Loucy (cell line): ENCODE measurements around the gene FAAH.
"Not testable (repeated sequence)": the region's sequence is repeated elsewhere in the genome, so short reads cannot be mapped to it uniquely, and the experiment has no call there.

ENCODE experiments used
- H2AFZ ChIP-seq: fragments of 200-600 bp; sonication (generic); 2 replicates; pipeline ENCODE4 v1.6.0; 2016; ENCODE audit warnings: antibody characterized with exemption, mild to moderate bottlenecking, low read length, moderate library complexity
- H3F3A ChIP-seq: fragments of 200-600 bp; 2 replicates; pipeline ENCODE4 v1.6.0; 2016; ENCODE audit warnings: antibody characterized with exemption, low read depth, mild to moderate bottlenecking
- H3K27me3 ChIP-seq: fragments of 200-600 bp; sonication (generic); 2 replicates; pipeline ENCODE4 v1.6.1; 2014; ENCODE audit warnings: low read length, mild to moderate bottlenecking; ENCODE audit not compliant: insufficient read depth, poor library complexity, severe bottlenecking
- H3K36me3 ChIP-seq: fragments of 200-600 bp; sonication (generic); 2 replicates; pipeline ENCODE4 v1.6.1; 2016; ENCODE audit warnings: low read length; ENCODE audit not compliant: insufficient read depth
- H3K4me1 ChIP-seq: fragments of 200-600 bp; sonication (generic); 2 replicates; pipeline ENCODE4 v1.5.1; 2014; ENCODE audit warnings: low read length, mild to moderate bottlenecking; ENCODE audit not compliant: insufficient read depth, poor library complexity, severe bottlenecking
- H3K4me2 ChIP-seq: fragments of 200-600 bp; sonication (generic); 2 replicates; pipeline ENCODE4 v1.6.0; 2014; ENCODE audit warnings: antibody characterized with exemption, low read length, low read depth, mild to moderate bottlenecking; ENCODE audit not compliant: poor library complexity, severe bottlenecking
- H3K4me3 ChIP-seq: fragments of 200-600 bp; sonication (generic); 2 replicates; pipeline ENCODE4 v1.5.1; 2014; ENCODE audit warnings: low read length, mild to moderate bottlenecking, mixed read lengths; ENCODE audit not compliant: poor library complexity, severe bottlenecking
- H3K79me2 ChIP-seq: fragments of 200-600 bp; sonication (generic); 2 replicates; pipeline ENCODE4 v1.6.1; 2014; ENCODE audit warnings: low read length; ENCODE audit not compliant: insufficient read depth
- H3K9ac ChIP-seq: fragments of 200-600 bp; sonication (generic); 2 replicates; pipeline ENCODE4 v1.6.0; 2014; ENCODE audit warnings: mild to moderate bottlenecking, low read depth, low read length, moderate library complexity; ENCODE audit not compliant: poor library complexity, severe bottlenecking
- H3K9me2 ChIP-seq: fragments of 200-600 bp; sonication (generic); replicated peaks from 2 replicates; pipeline ENCODE4 v1.6.1; 2016; ENCODE audit warnings: low read depth, low read length, mixed read lengths
- H3K9me3 ChIP-seq: fragments of 200-600 bp; sonication (generic); 2 replicates; pipeline ENCODE4 v1.6.1; 2014; ENCODE audit warnings: mild to moderate bottlenecking, antibody characterized with exemption, low read length, low read depth; ENCODE audit not compliant: insufficient read depth
- H4K20me1 ChIP-seq: fragments of 200-600 bp; sonication (generic); 2 replicates; pipeline ENCODE4 v1.6.0; 2014; ENCODE audit warnings: antibody characterized with exemption, low read length, mild to moderate bottlenecking; ENCODE audit not compliant: insufficient read depth, poor library complexity, severe bottlenecking
- EZH2phosphoT487 ChIP-seq: fragments of 200-600 bp; IDR thresholded peaks from 2 replicates; pipeline ENCODE4 v1.6.1; 2018; ENCODE audit warnings: antibody characterized with exemption, mild to moderate bottlenecking, moderate library complexity, borderline replicate concordance
- TF ChIP-seq, protein P1 (sequence below): fragments of 200-600 bp; sonication (generic); conservative IDR thresholded peaks from 2 replicates; pipeline ENCODE4 v1.5.1; 2014; ENCODE audit warnings: mild to moderate bottlenecking, antibody characterized with exemption, low read length

FAAH gene

DNA sequence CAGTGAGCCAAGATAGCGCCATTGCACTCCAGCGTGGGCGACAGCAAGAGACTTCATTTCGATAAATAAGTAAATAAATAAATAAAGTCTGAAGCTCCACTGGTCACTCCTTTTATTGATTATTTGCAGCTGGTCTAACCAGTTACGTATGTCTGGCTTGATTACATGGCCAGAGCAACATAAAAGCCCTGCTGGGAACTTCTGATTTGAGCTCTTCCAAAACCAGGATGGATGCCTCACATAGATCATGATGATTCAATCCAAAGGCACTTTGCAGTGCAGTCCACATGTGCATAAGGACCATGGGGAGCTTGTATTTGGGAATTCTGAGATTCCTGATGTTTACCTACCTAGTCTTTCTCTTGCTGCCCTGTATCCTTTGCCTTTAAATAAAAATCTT, 29.5 kb upstream of the FAAH start:
- H3K36me3 ChIP-seq: peaks cover 48% of the 10 kb centered on the region; the same call in 1 of the 2 replicates
- no peak overlapping the region for H3K4me2 ChIP-seq
- TF ChIP-seq, protein P1, sequence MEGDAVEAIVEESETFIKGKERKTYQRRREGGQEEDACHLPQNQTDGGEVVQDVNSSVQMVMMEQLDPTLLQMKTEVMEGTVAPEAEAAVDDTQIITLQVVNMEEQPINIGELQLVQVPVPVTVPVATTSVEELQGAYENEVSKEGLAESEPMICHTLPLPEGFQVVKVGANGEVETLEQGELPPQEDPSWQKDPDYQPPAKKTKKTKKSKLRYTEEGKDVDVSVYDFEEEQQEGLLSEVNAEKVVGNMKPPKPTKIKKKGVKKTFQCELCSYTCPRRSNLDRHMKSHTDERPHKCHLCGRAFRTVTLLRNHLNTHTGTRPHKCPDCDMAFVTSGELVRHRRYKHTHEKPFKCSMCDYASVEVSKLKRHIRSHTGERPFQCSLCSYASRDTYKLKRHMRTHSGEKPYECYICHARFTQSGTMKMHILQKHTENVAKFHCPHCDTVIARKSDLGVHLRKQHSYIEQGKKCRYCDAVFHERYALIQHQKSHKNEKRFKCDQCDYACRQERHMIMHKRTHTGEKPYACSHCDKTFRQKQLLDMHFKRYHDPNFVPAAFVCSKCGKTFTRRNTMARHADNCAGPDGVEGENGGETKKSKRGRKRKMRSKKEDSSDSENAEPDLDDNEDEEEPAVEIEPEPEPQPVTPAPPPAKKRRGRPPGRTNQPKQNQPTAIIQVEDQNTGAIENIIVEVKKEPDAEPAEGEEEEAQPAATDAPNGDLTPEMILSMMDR: no peak
- no peak for TF ChIP-seq EZH2phosphoT487
- no peaks in the 10 kb centered on the region for H4K20me1 ChIP-seq
- H3K4me3 ChIP-seq: no peak overlapping the region
- H3K4me1 ChIP-seq: no peaks in the 10 kb centered on the region
- H3F3A ChIP-seq: no peaks in the 10 kb centered on the region
- no peaks in the 10 kb centered on the region for H3K79me2 ChIP-seq
- H3K27me3 ChIP-seq: no peaks in the 10 kb centered on the region
- H3K9me3 ChIP-seq: no peaks in the 10 kb centered on the region
- H3K9me2 ChIP-seq: no peaks in the 10 kb centered on the region
- no peak overlapping the region for H3K9ac ChIP-seq
- H2AFZ ChIP-seq: no peak overlapping the region

DNA sequence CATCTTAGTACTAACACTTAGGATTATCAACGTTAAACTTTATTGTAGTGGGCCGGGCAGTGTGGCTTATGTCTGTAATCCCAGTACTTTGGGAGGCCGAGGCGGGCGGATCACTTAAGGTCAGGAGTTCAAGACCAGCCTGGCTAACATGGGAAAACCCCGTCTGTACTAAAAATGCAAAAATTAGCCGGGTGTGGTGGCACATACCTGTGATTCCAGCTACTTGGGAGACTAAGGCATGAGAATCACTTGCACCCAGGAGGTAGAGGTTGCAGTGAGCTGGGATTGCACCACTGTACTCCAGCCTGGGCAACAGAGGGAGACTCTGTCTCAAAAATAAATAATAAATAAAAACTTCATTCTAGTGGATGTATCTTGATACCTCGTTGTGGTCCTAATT, 28.3 kb upstream of the FAAH start:
- H3K4me1 ChIP-seq, H3K79me2 ChIP-seq, H2AFZ ChIP-seq, H3F3A ChIP-seq, H3K4me2 ChIP-seq, H4K20me1 ChIP-seq, H3K9me2 ChIP-seq, H3K4me3 ChIP-seq, H3K9me3 ChIP-seq, H3K9ac ChIP-seq, H3K27me3 ChIP-seq: not testable (repeated sequence)
- peaks cover 43% of the 10 kb centered on the region; the same call in 1 of the 2 replicates for H3K36me3 ChIP-seq

- Histone ChIP-seq H3K36me3 (peaks cover 30% of the 10 kb centered on the region; the same call in 1 of the 2 replicates), H3K9ac (no peak overlapping the region), H3K4me3 (no peak overlapping the region), H4K20me1 (no peaks in the 10 kb centered on the region), H3K9me3 (no peaks in the 10 kb centered on the region), H3K4me2 (no peak overlapping the region), H2AFZ (no peak overlapping the region), H3K79me2 (no peaks in the 10 kb centered on the region), H3K9me2 (no peaks in the 10 kb centered on the region), H3F3A (no peaks in the 10 kb centered on the region), H3K27me3 (no peaks in the 10 kb centered on the region), H3K4me1 (no peaks in the 10 kb centered on the region)
- TF ChIP-seq, protein P1: no peak
- no peak for TF ChIP-seq EZH2phosphoT487
These were observed 27.0 kb upstream of the FAAH start for GRCh38 chr1:46367072-46367471.

DNA sequence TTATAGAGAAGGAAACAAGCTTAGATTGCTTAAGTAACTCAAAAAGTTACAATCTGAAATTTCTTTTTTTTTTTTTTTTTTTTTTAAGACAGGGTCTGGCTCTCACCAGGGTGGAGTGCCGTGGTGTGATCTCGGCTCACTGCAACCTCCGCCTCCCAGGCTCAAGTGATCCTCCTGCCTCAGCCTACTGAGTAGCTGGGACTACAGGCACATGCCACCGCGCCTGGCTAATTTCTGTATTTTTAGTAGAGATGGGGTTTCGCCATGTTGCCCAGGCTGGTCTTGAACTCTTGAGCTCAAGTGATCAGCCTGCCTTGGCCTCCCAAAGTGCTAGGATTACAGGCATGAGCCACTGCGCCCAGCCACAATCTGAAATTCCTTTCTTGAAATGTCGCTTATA, 26.4 kb upstream of the FAAH start:
- not testable (repeated sequence) for H3K4me1 ChIP-seq, H3K79me2 ChIP-seq, H4K20me1 ChIP-seq, H3K9me3 ChIP-seq, H2AFZ ChIP-seq, H3K9ac ChIP-seq, H3K4me3 ChIP-seq, H3K9me2 ChIP-seq, H3K27me3 ChIP-seq, H3F3A ChIP-seq, H3K4me2 ChIP-seq
- H3K36me3 ChIP-seq: peaks cover 24% of the 10 kb centered on the region; the same call in 1 of the 2 replicates
